Naive B cell (primary cell): ENCODE measurements around the gene LCT. TPM values are rescaled to one million over a fixed set of nuclear protein-coding genes. Genes with fewer than 3 reads are reported as not detected.
A peak's percentile ranks its signal among the peaks of the same experiment; 100 is the strongest.

Experiments used
- ATAC-seq, 2 donors: fragments of 150-1000 bp; cut with Tn5 transposase; 2 replicates each; pipeline ENCODE4 v1.10.0; 2021; ENCODE audit warnings: low read depth in 2 of 2, mild to moderate bottlenecking in 2 of 2, moderate library complexity in 2 of 2
- DNase-seq: peaks from one replicate; pipeline ENCODE4 v3.0.0; 2022
- H3K27ac Mint-ChIP-seq, 6 donors: one replicate each; pipeline ENCODE4 v1.8.0; 2020 to 2022; ENCODE audit warnings: mild to moderate bottlenecking in 6 of 6, mixed read lengths in 6 of 6, moderate library complexity in 5 of 6, inconsistent platforms in 2 of 6
- H3K27me3 Mint-ChIP-seq, 3 donors: one replicate each; pipeline ENCODE4 v1.8.0; 2021 to 2022; ENCODE audit warnings: mixed read lengths in 3 of 3, mild to moderate bottlenecking in 1 of 3
- H3K36me3 Mint-ChIP-seq, 2 donors: one replicate each; pipeline ENCODE4 v1.8.0; 2020 to 2022; ENCODE audit warnings: mixed read lengths in 2 of 2, inconsistent platforms in 1 of 2, mild to moderate bottlenecking in 1 of 2
- H3K4me1 Mint-ChIP-seq, 3 donors: one replicate each; pipeline ENCODE4 v1.8.0; 2020 to 2022; ENCODE audit warnings: mixed read lengths in 3 of 3, inconsistent platforms in 1 of 3, mild to moderate bottlenecking in 1 of 3, moderate library complexity in 1 of 3
- H3K4me3 Mint-ChIP-seq, 8 donors: one replicate each; pipeline ENCODE4 v1.8.0; 2020 to 2022; ENCODE audit warnings: mild to moderate bottlenecking in 8 of 8, mixed read lengths in 8 of 8, moderate library complexity in 8 of 8, inconsistent platforms in 2 of 8
- H3K9me3 Mint-ChIP-seq, 7 donors: one replicate each; pipeline ENCODE4 v1.8.0; 2020 to 2022; ENCODE audit warnings: mixed read lengths in 7 of 7, mild to moderate bottlenecking in 5 of 7, inconsistent platforms in 2 of 7, moderate library complexity in 1 of 7
- polyA plus RNA-seq, 6 donors: library from polyadenylated mRNA; unstranded; fragments of 300-500 nt; fragmentation: Illumina TruSeq; gene quantifications; one replicate each; pipeline ENCODE4 v1.2.3, GENCODE V29; 2021; ENCODE audit warnings: low read depth in 6 of 6

The LCT gene
- polyA plus RNA-seq, 6 donors from 2014 or later, result not detected

DNA sequence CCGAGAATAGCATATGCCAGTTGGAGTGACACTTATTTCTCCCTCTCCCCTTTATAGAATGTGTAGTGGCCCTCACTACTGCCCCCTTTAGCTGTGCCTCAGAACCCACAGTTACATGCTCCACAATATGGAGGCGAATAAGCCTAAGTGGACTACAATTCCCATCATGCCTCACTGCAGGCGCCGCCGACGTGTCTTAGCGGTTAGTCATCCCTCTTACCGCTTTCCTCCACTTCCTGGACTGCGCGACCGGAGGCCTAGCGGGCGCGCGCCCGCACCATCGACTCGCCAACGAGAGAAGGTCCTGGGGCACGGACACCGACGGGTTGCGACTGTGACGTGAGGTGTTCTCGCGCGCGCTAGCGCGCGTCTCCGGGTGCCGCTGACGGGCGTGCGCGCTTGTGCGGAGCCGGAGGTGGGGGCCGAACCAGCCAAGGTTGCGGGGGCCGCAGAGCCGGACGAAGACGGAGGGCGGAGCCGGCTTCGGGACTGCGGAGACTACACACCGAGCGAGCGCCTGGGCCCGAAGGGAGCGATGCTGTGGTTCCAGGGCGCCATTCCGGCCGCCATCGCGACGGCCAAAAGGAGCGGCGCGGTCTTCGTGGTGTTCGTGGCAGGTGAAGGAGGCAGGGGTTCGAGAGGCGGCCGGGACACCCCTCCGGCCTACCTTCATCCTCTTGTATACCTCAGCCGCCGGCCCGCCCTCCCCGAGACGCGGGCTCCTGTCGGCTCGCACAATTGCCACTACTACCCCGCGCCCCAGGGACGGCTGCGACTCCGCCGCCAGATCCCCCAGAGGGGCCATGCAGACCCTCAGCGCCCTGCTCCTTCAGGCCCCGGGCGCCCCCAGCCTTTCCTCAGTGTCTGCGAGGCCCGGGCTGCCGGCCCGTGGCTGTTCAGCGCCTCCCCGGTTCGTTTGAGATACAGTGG, 95.3 kb downstream of the LCT start, which contains the start of gene UBXN4:
Gene UBXN4, plus strand, starts transcription at position 461 of the 930 bp plus-strand sequence. Its CDS starts 75 bp downstream, at position 536.
- ATAC-seq (peak; percentile 86), DNase-seq (peak; percentile 89)
- peak within 1 kb of the TSS; percentile 97 to 99 (median 98) for H3K27ac Mint-ChIP-seq
- peaks cover 0 to 11% of the 10 kb centered on the region in 2 donors for H3K36me3 Mint-ChIP-seq
- no peaks in the 10 kb centered on the region for H3K27me3 Mint-ChIP-seq
- H3K4me1 Mint-ChIP-seq, result peaks cover 31 to 40% (median 39%) of the 10 kb centered on the region in 3 donors
- peak within 1 kb of the TSS; percentile 88 to 99 (median 96) for H3K4me3 Mint-ChIP-seq
- peaks cover 0 to 4% (median 0%) of the 10 kb centered on the region in 7 donors for H3K9me3 Mint-ChIP-seq

DNA sequence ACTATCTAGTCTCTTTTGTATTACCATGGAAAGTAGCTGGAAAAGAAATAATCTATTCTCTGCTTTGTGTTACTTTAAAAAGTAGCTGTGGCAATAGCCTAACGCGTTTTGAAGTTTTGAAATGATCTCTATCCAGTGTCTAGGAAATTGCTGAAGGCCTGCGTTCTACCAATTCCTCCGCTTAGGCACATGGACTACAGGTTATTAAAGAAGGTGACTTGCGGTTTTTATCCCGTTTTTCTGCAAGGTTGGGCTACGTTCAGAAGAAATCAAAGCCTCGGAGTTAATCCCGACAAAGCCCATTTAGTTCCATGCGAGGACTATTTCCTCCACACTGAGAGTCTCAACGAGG, 96.0 kb downstream of the LCT start:
- H3K27me3 Mint-ChIP-seq, result no peaks in the 10 kb centered on the region
- peaks cover 0 to 5% of the 10 kb centered on the region in 2 donors for H3K36me3 Mint-ChIP-seq
- DNase-seq (no peak), ATAC-seq (no peak)
- H3K9me3 Mint-ChIP-seq, result peaks cover 0 to 4% (median 0%) of the 10 kb centered on the region in 7 donors
- H3K4me1 Mint-ChIP-seq, result peaks cover 25 to 34% (median 33%) of the 10 kb centered on the region in 3 donors
- peak overlapping the region in 5 of 6 donors; percentile 13 to 99 (median 98) for H3K27ac Mint-ChIP-seq
- peak overlapping the region in 4 of 8 donors; percentile 88 to 96 (median 92) for H3K4me3 Mint-ChIP-seq

- Mint-ChIP-seq H3K4me1 (peaks cover 23 to 31% (median 29%) of the 10 kb centered on the region in 3 donors), H3K4me3 (no peak overlapping the region)
- no peak for ATAC-seq
Observed at GRCh38 chr2:135740206-135740605, 96.8 kb downstream of the LCT start.

More at GRCh38 chr2:135740206-135740605, 96.8 kb downstream of the LCT start:
- DNase-seq, result no peak
- H3K27me3 Mint-ChIP-seq, result no peaks in the 10 kb centered on the region
- H3K9me3 Mint-ChIP-seq, result peaks cover 0 to 4% (median 0%) of the 10 kb centered on the region in 7 donors
- H3K36me3 Mint-ChIP-seq, result peaks cover 0 to 3% of the 10 kb centered on the region in 2 donors
- H3K27ac Mint-ChIP-seq, result no peak overlapping the region

Other genes starting within 250 kb of the LCT start
- gene UBXN4, start 95.3 kb downstream of the LCT start, polyA plus RNA-seq, result 100 to 1,000 TPM in 1 of 6 donors, 10 to 100 TPM in 5; 55.3 to 109 (median 96.0) TPM
- 1 to 10 TPM; 1.8 to 5.3 (median 2.9) TPM for gene MCM6, start 39.3 kb upstream of the LCT start, polyA plus RNA-seq
- gene DARS1, start 148.4 kb upstream of the LCT start, polyA plus RNA-seq, result 100 to 1,000 TPM; 143 to 226 (median 172) TPM